Measurements from ENCODE around the gene IGFBPL1.

IGFBPL1 gene

DNA sequence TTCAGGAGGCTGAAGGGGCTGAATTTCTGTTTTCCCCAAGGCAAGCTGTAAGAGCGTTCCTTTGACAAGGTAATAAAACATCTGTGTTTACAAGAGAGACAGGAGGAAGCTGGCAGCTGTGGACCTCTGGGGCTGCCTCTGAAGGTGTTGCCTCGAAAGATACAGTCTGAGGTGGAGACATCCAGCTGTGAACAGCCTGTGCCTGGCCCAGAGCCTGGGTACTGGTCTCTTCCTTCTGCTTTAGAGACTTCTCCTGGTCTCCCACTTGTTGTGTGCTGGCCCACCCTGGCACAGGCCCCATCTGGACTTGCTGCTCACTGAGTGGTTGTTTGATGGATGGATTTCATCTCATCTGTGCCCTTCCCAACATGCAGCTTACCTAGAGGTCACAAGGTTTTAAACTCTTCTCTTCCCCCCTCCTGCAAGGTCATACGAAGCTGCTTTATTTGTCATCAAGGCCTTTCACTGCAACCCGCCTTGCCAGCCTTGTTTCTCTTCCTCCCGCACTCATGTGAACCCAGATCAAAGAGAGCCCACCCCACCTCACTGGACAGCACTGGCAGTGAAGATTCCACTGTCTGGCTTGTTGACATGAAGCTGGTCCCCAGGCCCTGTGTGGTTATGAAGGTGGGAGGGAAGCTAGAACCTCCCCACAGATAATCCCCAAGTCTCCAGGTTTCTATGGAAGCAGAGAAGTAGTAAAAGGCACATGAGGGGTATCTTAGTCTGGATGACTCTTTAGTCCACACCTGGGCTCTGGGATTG is 66.7 kb downstream of the IGFBPL1 start:
- no peak for DNase-seq (ENCODE audit: low read depth)

DNA sequence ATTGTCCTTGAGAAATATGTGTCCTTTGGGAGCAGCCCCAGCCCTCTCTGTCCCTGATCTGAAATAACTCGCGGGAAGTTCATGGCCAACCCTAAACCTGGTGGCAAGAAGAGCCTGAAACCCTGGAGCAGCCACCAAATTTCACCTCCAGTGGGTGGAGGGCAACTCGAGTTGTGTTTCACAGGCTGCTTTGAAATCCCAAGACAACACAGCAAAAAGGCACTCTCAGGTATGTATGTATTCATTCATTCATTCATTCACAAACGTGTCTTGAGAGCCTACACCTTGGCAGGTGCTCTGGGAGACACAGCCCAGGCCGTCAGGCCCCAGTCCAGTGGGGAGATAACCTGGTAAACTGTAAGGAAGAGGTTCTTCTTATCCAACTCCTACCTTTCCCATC is 67.4 kb downstream of the IGFBPL1 start:
- DNase-seq (ENCODE audit: low read depth), result no peak

Data from stimulated activated CD8-positive, alpha-beta memory T cell treated with anti-CD3 and anti-CD28 coated beads, Interleukin-15, amount 100 ng/mL, for 1 hour (primary cell).